NCI-H128 (cell line): Measurements from ENCODE around the gene KLRF2.

ENCODE experiments used
- DNase-seq: peaks from one replicate; lab custom pipeline; 2025; ENCODE audit not compliant: unreplicated experiment; lab: John Stamatoyannopoulos, UW

KLRF2 gene

DNA sequence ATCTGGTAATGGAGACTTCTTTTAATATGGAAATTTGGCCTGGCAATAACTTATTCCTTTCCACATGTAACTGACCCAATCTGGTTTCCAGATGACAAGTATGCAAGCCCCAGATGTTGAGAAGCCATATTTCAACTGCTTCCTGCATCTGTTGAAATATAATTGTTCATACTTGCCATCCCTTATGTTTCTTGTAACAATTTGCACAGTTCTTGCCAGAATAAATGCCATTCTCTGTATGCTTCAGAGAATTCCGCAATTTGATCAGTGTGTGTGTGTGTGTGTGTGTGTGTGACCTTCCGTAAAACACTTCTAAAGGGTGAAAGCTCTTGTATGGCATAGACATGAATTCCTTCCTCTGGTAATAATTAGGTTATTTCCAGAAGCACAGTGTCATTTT lies 52.7 kb downstream of the KLRF2 start:
- no peak for DNase-seq

DNA sequence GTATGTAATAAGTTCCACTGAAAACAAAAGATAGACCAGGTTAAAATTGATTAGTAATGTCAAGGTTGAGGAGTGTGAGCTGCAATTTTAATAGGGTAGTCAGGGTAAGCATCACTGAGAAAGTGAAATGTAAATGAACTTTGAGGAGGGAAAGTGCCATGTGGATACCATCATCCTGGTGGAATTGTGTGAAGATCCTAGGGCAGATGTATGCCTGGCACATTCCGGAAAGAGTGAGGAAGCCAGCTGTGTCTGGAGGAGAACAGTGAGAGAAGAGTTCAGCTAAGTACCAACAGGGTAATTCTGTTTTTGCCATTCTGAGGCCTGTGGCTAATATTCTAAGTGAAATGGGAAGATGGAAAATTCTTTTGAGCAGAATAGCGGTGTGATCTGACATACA lies 53.7 kb downstream of the KLRF2 start:
- DNase-seq: no peak

DNA sequence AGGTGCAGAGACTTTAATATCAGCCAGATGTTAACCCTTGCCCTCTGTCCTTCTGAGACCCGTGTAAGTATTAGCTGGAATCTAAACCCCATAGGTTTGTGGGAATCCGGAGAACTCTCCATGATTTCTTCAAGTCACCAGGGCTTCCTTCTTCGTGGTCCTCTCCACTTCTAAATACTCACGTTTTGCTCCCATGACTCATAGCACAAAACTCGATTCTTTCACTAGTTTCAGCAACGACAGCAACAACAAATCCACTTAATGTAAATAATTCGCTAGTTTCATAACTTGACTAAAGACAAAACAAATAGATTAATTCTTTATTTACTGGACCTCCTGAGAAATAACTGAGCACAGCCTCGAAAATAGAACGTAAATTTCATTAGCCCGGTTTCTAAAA lies 55.3 kb downstream of the KLRF2 start:
- DNase-seq: no peak

DNA sequence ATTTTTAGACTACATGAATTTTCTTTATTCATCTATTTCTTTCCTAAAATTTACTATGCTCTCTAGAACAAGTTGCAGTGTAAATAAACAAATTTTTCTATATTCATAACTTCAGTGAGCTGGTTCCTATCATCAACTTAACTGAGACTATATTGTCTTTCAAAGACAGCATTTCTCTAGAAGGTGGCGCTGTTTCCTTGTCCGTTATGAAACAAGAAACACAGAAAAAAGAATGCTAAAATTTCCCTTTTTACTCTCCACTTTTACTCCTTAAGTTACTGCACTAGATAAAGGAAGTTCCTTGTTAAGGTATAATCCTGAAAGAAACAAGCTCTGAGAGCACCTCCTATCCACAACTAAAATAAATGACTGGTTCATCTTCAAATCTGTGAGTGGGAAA lies 59.1 kb downstream of the KLRF2 start:
- no peak for DNase-seq

DNA sequence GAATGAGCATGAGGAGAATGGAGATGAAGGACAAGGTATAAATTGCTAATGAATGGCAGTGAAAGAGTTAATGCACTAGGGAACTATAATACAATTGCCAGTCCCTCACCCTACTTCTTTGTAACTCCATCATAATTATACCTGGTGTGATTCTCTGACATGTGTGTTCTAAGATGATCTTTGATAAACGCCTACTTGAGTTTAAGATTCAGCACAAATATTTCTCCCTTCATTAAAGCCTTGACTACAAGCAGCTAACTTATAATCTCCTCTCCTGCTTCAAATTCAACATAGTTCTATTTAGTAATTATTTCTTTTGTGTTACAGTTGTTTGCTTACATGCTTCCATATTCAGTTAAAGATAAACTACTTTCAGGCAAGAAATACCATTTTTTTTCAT lies 60.5 kb downstream of the KLRF2 start:
- no peak for DNase-seq

DNA sequence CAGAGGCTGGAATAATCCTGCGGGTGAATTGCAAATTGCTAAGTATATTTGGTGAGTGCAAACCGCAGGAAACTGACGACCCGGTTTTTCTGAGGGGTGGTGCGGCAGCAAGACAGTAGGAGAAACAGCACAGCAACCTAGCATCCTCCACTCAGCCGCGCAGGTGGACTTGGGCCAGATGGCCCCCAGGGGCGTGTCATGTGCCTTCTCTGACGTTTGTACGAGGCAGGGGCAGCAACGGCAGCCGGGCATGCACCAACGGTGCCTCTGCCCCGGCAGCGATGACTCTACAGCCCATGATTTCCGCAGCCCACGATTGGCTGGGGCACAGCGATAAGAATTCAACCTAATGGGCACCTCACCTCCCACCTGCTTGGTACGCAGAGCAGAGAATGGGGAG lies 62.0 kb downstream of the KLRF2 start:
- DNase-seq: no peak

DNA sequence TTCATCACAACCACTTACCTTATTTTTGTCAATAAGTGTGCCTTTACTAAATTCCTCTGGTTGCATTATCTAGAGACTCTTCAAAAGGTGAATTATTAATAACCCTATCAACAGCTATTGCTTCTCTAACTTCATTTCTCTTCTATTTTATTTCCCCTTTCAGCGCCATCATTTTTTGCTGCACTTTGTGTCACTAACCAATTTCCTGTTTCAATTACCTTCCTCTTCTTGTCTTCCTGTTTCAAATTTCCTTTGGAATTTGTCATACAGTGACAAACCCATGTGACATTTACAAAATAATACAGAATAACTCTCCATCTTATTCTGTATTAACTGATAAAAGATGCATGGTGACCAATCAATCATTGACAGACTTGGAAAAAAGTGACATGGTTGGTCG lies 63.1 kb downstream of the KLRF2 start:
- no peak for DNase-seq
